Measurements from ENCODE around the gene LIPG.
"Not testable (repeated sequence)": the region's sequence is repeated elsewhere in the genome, so short reads cannot be mapped to it uniquely, and the experiment has no call there.

GRCh38 chr18:49559326-49559931, 2.4 kb upstream of the LIPG start:
- not testable (repeated sequence) for TF ChIP-seq POLR2A (IDR thresholded peaks at IDR 0.05)
- peak in 4 of 5 experiments; percentile 24 to 40 (median 30) for TF ChIP-seq CTCF (IDR thresholded peaks at IDR 0.05 in 4 of 5, conservative IDR thresholded peaks at IDR 0.05 in 1 of 5)
